KOPT-K1 (cell line): Measurements from ENCODE around the gene IFTAP.

Experiments used
- H3K27ac ChIP-seq: fragments of 200-600 bp; sonication (generic); 2 replicates; pipeline ENCODE4 v1.5.1; 2016; ENCODE audit warnings: antibody characterized with exemption, mild to moderate bottlenecking, low read depth, low read length; ENCODE audit not compliant: poor library complexity, severe bottlenecking
- H3K36me3 ChIP-seq: fragments of 200-600 bp; sonication (generic); 2 replicates; pipeline ENCODE4 v1.5.1; 2017; ENCODE audit warnings: antibody characterized with exemption, mild to moderate bottlenecking, low read length, moderate library complexity; ENCODE audit not compliant: insufficient read depth
- H3K9me3 ChIP-seq: fragments of 200-600 bp; sonication (generic); 2 replicates; pipeline ENCODE4 v1.5.1; 2017; ENCODE audit warnings: antibody characterized with exemption, low read length, mild to moderate bottlenecking; ENCODE audit not compliant: insufficient read depth, poor library complexity, severe bottlenecking

Gene IFTAP

DNA sequence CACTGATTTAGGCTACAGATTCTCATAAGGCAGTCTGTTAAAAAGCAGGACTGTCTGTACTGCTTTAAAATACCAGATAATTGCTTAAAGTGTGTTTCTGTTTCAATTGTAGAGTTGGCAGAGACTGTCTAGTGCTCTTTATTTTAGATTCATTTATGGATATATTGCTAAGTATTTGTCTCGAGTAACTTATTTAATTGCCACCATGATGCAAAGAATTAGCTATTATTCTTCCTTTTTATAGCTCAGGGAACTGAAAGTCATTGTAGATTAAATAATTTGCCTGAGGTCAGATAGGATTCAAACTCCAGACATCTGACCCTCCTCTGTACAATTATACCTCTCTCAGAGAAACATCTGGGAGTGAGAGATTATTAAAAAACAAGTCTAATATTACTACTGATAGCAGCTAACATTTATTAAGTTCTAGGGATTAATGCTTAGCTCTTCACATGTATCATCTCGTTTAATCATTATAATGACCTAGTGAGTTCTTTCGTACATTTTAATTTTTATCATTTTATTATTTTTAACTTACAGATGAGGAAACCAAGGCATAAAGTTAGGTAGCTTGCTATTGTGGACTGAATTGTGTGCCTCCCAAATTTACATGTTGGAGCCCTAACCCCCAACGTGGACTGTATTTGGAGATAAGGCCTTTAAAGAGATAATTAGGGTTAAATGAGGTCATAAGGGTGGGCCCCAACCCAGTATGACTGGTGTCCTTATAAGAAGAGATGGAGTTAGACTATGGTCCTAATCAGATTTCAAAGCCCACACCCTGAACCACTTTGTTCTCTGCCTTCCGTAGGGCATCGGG, 23.5 kb downstream of the IFTAP start:
- H3K27ac ChIP-seq: no peak overlapping the region
- H3K9me3 ChIP-seq: no peaks in the 10 kb centered on the region

DNA sequence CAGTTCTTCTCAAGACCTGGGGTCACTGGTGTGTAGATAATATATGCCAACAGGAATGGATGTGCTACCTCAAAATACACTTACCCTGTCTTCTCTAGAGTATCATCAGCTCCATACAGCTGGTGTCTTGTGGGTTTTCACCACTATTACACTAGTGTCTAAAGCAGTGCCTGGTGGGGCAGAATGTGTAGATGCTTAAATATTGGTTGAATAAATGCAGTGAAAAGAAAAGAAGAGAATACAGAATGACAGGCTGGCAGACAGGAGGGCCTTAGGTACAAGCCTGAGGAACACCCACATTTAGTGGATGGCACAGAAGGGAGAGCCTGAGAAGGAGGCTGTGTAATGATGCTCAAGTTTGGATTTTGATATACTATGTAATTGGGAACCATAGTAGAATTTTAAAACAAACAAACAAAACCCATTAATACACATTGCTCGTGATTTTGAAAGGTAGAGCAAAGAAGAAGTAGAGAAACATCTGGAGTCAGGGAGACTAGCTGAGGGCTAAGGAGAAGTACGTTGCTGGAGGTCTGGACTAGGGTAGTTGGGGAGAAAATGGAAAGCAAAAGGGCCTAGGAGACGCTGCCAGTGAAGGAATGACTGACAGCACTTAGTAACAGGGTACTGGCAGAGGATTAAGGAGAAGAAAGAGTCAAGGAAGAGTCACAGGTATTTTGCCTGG, 24.2 kb downstream of the IFTAP start:
- Histone ChIP-seq H3K9me3 (no peaks in the 10 kb centered on the region), H3K36me3 (no peaks in the 10 kb centered on the region), H3K27ac (no peak overlapping the region)

More for the DNA sequence above, 23.5 kb downstream of the IFTAP start:
- H3K36me3 ChIP-seq: no peaks in the 10 kb centered on the region

DNA sequence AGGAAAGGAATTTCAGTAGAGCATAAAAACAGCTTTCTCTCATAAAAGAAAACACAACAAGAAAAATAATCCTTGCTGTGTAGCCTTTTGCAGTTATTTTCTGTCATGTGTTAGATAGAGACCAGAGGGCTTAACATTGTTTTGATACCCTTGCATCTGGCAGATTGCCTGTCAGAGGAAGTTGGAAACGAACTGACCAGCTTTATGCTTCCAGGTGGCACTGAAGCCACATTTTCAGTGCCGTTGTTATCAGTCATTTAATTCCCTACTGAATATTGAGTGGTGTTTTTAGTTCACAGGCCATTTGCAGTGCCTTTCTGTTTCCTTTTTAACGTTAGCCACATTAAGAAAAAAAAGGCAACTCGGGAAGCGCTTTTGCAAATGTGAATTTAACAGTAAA, 25.2 kb downstream of the IFTAP start:
- Histone ChIP-seq H3K27ac (no peak overlapping the region), H3K9me3 (no peaks in the 10 kb centered on the region), H3K36me3 (no peaks in the 10 kb centered on the region)

DNA sequence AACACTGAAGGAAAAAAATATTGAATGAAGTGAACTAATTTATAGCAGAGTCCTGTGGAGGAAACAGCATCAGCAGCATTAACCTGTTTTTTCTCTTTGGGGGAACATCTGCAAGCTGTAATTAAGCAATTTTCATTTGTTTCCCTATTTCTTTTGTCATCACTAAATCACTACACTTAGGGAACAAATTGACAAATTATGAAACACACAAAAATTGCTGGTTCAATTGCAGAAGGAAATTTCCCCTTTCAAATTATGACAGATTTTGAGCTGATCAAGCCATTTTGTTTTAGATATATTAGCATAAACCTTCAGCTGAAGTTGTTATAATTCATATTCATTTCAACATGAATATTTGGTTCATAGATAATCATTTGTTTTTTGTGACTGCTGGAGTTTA, 25.9 kb downstream of the IFTAP start:
- Histone ChIP-seq H3K9me3 (no peaks in the 10 kb centered on the region), H3K27ac (no peak overlapping the region), H3K36me3 (no peaks in the 10 kb centered on the region)

DNA sequence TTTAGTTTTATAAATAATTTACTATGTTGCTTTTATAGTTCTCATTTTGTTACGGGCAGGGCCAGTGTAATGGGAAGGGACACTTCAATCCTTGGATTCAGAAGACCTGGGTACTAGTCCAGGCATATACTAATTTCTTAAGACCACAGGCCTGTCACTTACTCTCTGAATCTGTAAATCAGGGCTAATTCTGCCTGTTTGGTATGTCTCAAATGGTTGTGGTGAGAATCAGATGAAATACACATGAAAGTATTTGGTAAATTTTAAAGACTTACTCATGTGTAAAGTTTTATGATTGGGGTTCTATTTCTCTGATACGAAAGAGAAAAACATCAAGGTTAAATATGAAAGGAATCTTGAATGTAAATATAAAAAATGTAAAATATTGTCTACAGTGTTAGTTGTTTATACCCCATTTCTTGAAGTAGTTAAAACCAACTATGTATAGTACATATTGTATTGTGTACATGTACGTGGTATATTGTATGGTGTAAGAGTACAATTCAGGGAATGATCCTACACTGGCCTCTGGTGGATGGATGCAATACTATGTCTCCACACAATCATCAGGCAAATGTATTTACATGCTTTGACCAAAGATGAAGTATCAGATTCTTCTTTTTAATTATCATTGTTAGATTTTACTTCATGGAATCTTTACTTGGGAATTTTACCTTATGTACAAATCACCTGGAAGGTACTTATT, 28.3 kb downstream of the IFTAP start:
- Histone ChIP-seq H3K9me3 (no peaks in the 10 kb centered on the region), H3K36me3 (no peaks in the 10 kb centered on the region), H3K27ac (no peak overlapping the region)

DNA sequence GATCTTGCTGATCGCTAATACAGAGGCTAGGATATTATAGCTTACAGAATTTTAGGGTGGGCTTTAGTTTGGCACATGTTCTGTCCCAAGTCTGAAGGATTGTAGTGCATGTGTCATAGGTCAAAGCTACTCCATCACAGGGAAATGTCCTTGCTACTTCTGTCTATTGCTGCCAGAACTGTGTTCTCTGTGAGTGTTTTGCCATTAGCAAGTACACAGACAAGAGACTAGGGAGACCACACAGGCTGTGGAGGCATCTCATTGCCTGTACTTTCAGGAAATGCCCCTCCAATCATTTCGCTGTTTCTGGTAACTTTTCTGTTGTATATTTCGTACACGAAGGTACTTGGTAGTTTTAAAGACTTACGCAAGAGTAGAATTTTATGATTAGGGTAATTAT, 29.2 kb downstream of the IFTAP start:
- Histone ChIP-seq H3K9me3 (no peaks in the 10 kb centered on the region), H3K27ac (no peak overlapping the region), H3K36me3 (no peaks in the 10 kb centered on the region)

DNA sequence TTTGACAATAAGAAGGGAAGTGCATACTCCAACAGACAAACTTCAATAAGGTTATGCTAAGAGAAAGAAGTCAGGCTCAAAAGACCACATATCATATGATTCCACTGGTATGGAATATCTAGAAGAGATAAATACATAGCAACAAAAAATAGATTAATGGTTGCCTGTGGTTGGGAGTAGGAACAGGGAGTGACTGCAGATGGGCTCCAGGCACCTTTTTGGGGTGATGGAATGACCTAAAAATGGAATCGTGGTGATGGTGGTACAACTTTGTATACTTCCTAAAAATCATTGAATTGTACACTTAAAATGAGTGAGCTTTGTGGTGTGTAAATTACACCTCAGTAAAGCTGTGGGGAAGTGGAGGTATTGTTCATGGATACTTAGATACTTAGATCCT, 32.7 kb downstream of the IFTAP start:
- H3K36me3 ChIP-seq: no peaks in the 10 kb centered on the region
- no peaks in the 10 kb centered on the region for H3K9me3 ChIP-seq
- no peak overlapping the region for H3K27ac ChIP-seq

DNA sequence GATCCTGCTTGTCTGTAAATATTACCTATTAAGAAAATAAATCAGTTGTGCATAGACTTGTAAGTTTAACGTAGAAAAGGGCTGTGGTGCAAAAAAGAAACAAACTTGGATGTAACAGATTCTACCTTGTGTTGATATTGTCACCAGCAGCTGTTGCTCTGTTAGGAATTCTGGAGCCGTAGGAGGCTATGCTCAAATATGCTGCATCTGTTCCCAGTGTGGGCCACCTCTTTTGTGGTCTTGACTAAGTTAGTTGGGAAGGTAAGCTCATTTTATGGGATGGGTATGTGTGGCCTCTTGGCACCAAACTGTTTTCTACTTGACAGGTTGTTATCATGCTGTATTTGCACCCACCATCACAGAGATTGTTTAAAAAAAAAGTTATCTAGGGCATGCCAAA, 33.2 kb downstream of the IFTAP start:
- Histone ChIP-seq H3K9me3 (no peaks in the 10 kb centered on the region), H3K36me3 (no peaks in the 10 kb centered on the region), H3K27ac (no peak overlapping the region)

DNA sequence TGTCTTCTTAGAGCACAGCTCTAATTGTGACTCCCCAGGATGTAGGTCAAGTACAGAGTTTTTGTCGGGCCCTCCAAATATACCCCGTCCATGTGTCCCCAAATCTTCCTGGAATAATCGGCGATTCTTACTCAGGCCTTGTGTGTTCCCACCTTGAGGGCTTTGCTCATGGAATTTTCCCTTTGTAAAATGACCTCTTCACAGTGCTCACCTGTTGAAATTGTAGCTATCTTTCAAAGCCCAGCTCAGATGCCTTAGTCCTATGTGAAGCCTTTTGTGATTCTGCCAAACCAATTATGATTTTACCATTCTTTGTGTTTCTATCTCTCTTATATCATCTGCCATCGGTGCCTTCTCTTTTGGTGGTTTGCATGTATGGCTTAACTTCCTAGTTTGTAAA, 33.8 kb downstream of the IFTAP start:
- H3K27ac ChIP-seq: no peak overlapping the region

DNA sequence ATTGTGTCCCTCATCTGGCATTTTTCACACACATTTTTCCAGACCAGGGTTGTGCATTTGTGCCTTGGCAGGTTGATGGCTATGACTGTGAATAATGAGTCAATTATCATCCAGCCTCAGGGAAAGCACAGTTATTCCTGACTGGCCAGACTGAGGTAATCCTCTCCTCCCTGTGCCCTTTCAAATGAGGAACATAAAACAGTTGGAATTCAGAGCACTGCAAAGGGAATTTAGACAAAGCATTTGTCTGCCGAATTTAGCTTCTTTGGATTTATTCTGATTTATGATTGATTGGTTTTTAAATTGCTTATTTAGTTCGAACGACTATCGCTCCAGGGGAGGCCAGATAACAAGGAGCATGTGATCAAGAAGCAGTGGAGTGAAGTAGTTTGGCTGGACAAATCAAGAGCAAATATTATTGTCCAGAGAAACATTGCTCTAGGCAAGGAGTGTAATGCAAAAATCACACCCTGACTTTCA, 34.5 kb downstream of the IFTAP start:
- Histone ChIP-seq H3K9me3 (no peaks in the 10 kb centered on the region), H3K27ac (no peak overlapping the region), H3K36me3 (no peaks in the 10 kb centered on the region)

More for the DNA sequence above, 33.8 kb downstream of the IFTAP start:
- no peaks in the 10 kb centered on the region for H3K36me3 ChIP-seq
- no peaks in the 10 kb centered on the region for H3K9me3 ChIP-seq

DNA sequence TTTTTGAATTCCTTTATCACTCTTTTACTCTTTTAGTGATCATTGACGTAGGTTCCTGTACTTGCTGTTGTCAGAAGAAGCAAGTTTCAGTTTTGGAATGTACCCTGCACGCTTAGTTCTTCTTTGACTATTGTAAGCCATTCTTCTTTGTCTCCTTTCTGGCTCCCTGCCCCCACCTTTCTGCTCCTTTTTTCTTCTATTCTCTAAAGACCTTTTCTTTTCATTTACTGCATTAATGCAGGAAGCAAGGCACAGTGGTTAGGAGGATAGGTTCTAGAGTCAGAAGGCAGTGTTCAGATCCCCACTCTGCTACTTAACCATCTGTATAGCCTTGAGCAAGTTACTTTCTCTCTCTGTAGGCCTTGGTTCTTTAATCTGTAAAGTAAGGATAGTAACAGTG, 37.5 kb downstream of the IFTAP start:
- no peaks in the 10 kb centered on the region for H3K36me3 ChIP-seq
- H3K27ac ChIP-seq: no peak overlapping the region
- no peaks in the 10 kb centered on the region for H3K9me3 ChIP-seq

DNA sequence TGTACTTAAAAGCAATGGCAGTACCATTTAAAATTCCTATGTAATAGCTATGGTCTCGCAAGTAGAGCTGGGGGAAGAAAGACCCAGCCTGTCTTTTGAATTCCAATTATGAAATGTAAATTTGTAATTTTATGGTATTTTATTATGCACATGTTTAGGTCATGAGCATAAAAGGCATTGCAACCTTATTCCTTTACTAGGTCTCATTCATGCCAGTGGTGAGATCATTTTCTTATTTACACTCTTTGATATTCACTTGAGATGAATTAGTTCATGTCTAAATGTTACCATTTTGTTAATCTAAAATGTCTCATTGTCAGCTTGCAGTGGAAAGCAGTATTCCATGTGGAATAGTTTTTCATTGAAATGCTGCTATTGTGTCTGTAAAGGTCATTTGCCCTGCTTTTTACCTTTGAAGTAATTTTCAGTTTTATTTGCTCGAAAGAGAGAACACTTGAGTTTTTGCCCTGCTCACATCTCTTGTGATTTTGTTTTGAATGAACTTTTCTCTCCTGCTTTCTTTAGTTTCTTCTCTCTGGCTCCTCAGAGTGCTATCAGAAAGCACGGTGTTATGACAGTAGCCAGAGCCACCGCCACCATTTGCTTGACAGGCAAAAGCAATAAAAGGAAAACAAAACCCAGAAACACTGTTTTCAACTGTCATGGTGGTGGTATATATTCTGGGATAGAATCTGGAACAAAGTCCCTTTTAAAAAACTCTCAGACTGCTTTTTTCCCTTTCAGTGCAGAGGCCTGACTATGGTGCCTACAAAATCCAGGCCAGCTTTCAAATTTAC, 41.0 kb downstream of the IFTAP start:
- H3K36me3 ChIP-seq: no peaks in the 10 kb centered on the region
- H3K27ac ChIP-seq: no peak overlapping the region
- H3K9me3 ChIP-seq: peaks cover 11% of the 10 kb centered on the region

DNA sequence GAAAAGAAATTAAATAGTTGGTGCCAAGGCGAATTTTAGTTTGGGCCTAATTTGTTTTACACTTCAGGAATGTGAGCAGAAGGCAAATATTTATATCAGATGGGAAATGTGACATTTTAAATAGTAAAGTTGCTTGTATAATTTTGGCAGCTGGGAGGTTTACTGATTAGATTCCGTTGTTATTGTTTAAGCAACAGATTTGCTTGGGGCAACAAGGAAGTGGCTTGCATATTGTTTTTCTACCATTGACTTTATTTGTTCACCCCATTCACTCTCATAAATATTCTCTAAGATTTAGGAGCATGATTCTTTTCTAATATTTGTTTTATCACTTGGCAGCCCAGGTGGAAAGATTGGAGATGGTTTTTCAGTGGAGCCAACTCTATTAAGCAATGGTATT, 44.3 kb downstream of the IFTAP start:
- no peaks in the 10 kb centered on the region for H3K36me3 ChIP-seq
- H3K9me3 ChIP-seq: peaks cover 11% of the 10 kb centered on the region
- H3K27ac ChIP-seq: no peak overlapping the region

DNA sequence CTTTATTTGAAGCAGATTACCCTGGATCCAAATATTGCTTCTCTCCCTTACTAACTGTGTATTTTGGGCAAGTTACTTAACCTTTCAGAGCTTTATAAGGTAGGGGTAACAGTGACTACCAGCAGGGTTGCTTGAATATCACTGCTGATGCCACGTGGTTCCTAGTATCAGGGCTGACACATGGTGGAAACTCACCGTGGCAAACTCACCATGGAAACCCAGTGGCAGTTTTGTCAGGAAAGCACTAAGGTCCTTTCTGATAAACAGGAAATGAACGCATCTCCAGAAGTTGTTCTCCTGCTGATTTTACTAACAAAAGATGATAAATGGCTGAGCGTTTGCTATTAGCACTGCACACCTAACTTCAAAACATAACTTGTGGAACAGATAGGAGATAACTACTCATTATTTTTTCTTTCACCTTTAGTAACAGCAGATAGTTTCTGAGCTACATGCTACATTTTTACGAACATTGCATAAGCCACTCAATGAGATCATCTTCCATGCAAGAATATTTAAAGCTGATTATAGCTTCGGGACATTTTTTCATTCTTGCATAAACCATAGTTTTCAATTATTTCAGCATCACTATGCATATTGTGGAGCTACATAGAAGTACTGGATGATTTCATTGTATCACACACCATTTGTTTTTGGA, 63.4 kb downstream of the IFTAP start:
- Histone ChIP-seq H3K27ac (no peak overlapping the region), H3K36me3 (no peaks in the 10 kb centered on the region), H3K9me3 (peaks cover 14% of the 10 kb centered on the region)
